Mucosa of rectum (tissue), 2 donors: ENCODE measurements around the gene KLC3.

Experiments
- H3K27ac ChIP-seq, 2 donors: one replicate each; pipeline ENCODE4 v1.7.0; 2013; ENCODE audit warnings: inconsistent platforms in 2 of 2, low read depth in 2 of 2, low read length in 2 of 2
- H3K27me3 ChIP-seq, 2 donors: one replicate each; pipeline ENCODE4 v1.7.0; 2013; ENCODE audit warnings: low read length in 2 of 2; ENCODE audit not compliant: control insufficient read depth in 2 of 2, insufficient read depth in 2 of 2
- H3K36me3 ChIP-seq, 2 donors: one replicate each; pipeline ENCODE4 v1.7.0; 2013; ENCODE audit warnings: low read length in 2 of 2; ENCODE audit not compliant: control insufficient read depth in 2 of 2, insufficient read depth in 2 of 2
- H3K4me1 ChIP-seq, 2 donors: one replicate each; pipeline ENCODE4 v1.7.0; 2013; ENCODE audit warnings: low read length in 2 of 2, mild to moderate bottlenecking in 1 of 2; ENCODE audit not compliant: control insufficient read depth in 2 of 2, insufficient read depth in 2 of 2
- H3K4me3 ChIP-seq, 2 donors: one replicate each; pipeline ENCODE4 v1.7.0; 2013; ENCODE audit warnings: low read length in 2 of 2
- H3K9ac ChIP-seq, 2 donors: one replicate each; pipeline ENCODE4 v1.7.0; 2013; ENCODE audit warnings: low read length in 2 of 2, low read depth in 1 of 2, mild to moderate bottlenecking in 1 of 2
- H3K9me3 ChIP-seq, 2 donors: one replicate each; pipeline ENCODE4 v1.7.0; 2013; ENCODE audit warnings: low read length in 2 of 2; ENCODE audit not compliant: control insufficient read depth in 2 of 2
- donor health status: healthy.
- donor health status: Normal muscosa, but diverticular disease.

KLC3 gene

GRCh38 chr19:45368127-45368526 is 27.6 kb downstream of the KLC3 start:
- Histone ChIP-seq H3K27ac (no peak overlapping the region), H3K4me3 (no peak overlapping the region), H3K9me3 (no peaks in the 10 kb centered on the region), H3K27me3 (no peaks in the 10 kb centered on the region), H3K9ac (no peak overlapping the region), H3K36me3 (peaks cover 0 to 3% of the 10 kb centered on the region in 2 donors), H3K4me1 (peaks cover 0 to 2% of the 10 kb centered on the region in 2 donors)

GRCh38 chr19:45368737-45369340 is 28.3 kb downstream of the KLC3 start:
- H3K9me3 ChIP-seq: no peaks in the 10 kb centered on the region
- H3K4me1 ChIP-seq: peaks cover 0 to 2% of the 10 kb centered on the region in 2 donors
- H3K4me3 ChIP-seq: no peak overlapping the region
- no peaks in the 10 kb centered on the region for H3K27me3 ChIP-seq
- H3K27ac ChIP-seq: no peak overlapping the region
- no peak overlapping the region for H3K9ac ChIP-seq
- H3K36me3 ChIP-seq: peaks cover 0 to 3% of the 10 kb centered on the region in 2 donors

GRCh38 chr19:45370410-45371204 is 30.1 kb downstream of the KLC3 start, which contains the start of gene ERCC2:
TSS of gene ERCC2 (minus strand) at chr19:45370573. CDS start at chr19:45370540, 33 bp downstream.
- H3K4me3 ChIP-seq: peak within 1 kb of the TSS; percentile 73 to 83
- no peaks in the 10 kb centered on the region for H3K9me3 ChIP-seq
- no peaks in the 10 kb centered on the region for H3K27me3 ChIP-seq
- peaks cover 0 to 2% of the 10 kb centered on the region in 2 donors for H3K4me1 ChIP-seq
- H3K9ac ChIP-seq: peak within 1 kb of the TSS; percentile 56 to 69
- H3K36me3 ChIP-seq: no peaks in the 10 kb centered on the region
- peak within 1 kb of the TSS; percentile 67 to 77 for H3K27ac ChIP-seq

GRCh38 chr19:45376045-45376724 is 35.6 kb downstream of the KLC3 start:
- H3K9ac ChIP-seq: no peak overlapping the region
- no peak overlapping the region for H3K4me3 ChIP-seq
- H3K9me3 ChIP-seq: no peaks in the 10 kb centered on the region
- no peaks in the 10 kb centered on the region for H3K4me1 ChIP-seq
- no peak overlapping the region for H3K27ac ChIP-seq
- H3K36me3 ChIP-seq: no peaks in the 10 kb centered on the region
- H3K27me3 ChIP-seq: no peaks in the 10 kb centered on the region

GRCh38 chr19:45380107-45380506 is 39.6 kb downstream of the KLC3 start:
- H3K36me3 ChIP-seq: no peaks in the 10 kb centered on the region
- H3K9ac ChIP-seq: no peak overlapping the region
- no peaks in the 10 kb centered on the region for H3K9me3 ChIP-seq
- no peaks in the 10 kb centered on the region for H3K4me1 ChIP-seq
- H3K27me3 ChIP-seq: peaks cover 3 to 4% of the 10 kb centered on the region in 2 donors
- no peak overlapping the region for H3K4me3 ChIP-seq
- H3K27ac ChIP-seq: no peak overlapping the region

- H3K36me3 ChIP-seq: no peaks in the 10 kb centered on the region
- no peaks in the 10 kb centered on the region for H3K9me3 ChIP-seq
- H3K27ac ChIP-seq: no peak overlapping the region
- H3K4me1 ChIP-seq: no peaks in the 10 kb centered on the region
- peaks cover 13 to 16% of the 10 kb centered on the region in 2 donors for H3K27me3 ChIP-seq
- no peak overlapping the region for H3K4me3 ChIP-seq
- no peak overlapping the region for H3K9ac ChIP-seq
Measured at GRCh38 chr19:45382426-45382825, 41.9 kb downstream of the KLC3 start.

- Histone ChIP-seq H3K4me1 (no peaks in the 10 kb centered on the region), H3K36me3 (no peaks in the 10 kb centered on the region), H3K9ac (no peak overlapping the region), H3K27ac (no peak overlapping the region), H3K9me3 (no peaks in the 10 kb centered on the region), H3K4me3 (no peak overlapping the region), H3K27me3 (peaks cover 13 to 16% of the 10 kb centered on the region in 2 donors)
Measured at GRCh38 chr19:45385392-45386221, 45.1 kb downstream of the KLC3 start.

- Histone ChIP-seq H3K27ac (no peak overlapping the region), H3K9me3 (no peaks in the 10 kb centered on the region), H3K4me1 (no peaks in the 10 kb centered on the region), H3K9ac (no peak overlapping the region), H3K4me3 (no peak overlapping the region), H3K36me3 (no peaks in the 10 kb centered on the region), H3K27me3 (no peaks in the 10 kb centered on the region)
Measured at GRCh38 chr19:45391346-45391745, 50.8 kb downstream of the KLC3 start.

- Histone ChIP-seq H3K27ac (no peak overlapping the region), H3K9ac (no peak overlapping the region), H3K4me1 (no peaks in the 10 kb centered on the region), H3K9me3 (no peaks in the 10 kb centered on the region), H3K27me3 (no peaks in the 10 kb centered on the region), H3K4me3 (no peak overlapping the region), H3K36me3 (no peaks in the 10 kb centered on the region)
Measured at GRCh38 chr19:45391871-45392665, 51.5 kb downstream of the KLC3 start.
